ENCODE results near the gene NUAK1.

GRCh38 chr12:106110626-106111300 lies 28.0 kb downstream of the NUAK1 start:
- TF ChIP-seq TAF1 (IDR thresholded peaks at IDR 0.05; ENCODE audit: borderline replicate concordance, insufficient read depth, low read length) (no peak), POLR2AphosphoS5 (IDR thresholded peaks at IDR 0.05; ENCODE audit: low read depth, low read length) (no peak)
- TF ChIP-seq, protein P1, sequence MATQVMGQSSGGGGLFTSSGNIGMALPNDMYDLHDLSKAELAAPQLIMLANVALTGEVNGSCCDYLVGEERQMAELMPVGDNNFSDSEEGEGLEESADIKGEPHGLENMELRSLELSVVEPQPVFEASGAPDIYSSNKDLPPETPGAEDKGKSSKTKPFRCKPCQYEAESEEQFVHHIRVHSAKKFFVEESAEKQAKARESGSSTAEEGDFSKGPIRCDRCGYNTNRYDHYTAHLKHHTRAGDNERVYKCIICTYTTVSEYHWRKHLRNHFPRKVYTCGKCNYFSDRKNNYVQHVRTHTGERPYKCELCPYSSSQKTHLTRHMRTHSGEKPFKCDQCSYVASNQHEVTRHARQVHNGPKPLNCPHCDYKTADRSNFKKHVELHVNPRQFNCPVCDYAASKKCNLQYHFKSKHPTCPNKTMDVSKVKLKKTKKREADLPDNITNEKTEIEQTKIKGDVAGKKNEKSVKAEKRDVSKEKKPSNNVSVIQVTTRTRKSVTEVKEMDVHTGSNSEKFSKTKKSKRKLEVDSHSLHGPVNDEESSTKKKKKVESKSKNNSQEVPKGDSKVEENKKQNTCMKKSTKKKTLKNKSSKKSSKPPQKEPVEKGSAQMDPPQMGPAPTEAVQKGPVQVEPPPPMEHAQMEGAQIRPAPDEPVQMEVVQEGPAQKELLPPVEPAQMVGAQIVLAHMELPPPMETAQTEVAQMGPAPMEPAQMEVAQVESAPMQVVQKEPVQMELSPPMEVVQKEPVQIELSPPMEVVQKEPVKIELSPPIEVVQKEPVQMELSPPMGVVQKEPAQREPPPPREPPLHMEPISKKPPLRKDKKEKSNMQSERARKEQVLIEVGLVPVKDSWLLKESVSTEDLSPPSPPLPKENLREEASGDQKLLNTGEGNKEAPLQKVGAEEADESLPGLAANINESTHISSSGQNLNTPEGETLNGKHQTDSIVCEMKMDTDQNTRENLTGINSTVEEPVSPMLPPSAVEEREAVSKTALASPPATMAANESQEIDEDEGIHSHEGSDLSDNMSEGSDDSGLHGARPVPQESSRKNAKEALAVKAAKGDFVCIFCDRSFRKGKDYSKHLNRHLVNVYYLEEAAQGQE (IDR thresholded peaks at IDR 0.05; ENCODE audit: insufficient read depth in 1 of 2, low read depth in 2 of 2, low read length in 2 of 2), result no peak
